Amniotic epithelial cell (primary cell): ENCODE data around the gene RHEB.

Experiments
- DNase-seq: peaks from one replicate; pipeline ENCODE4 v3.0.0-alpha.2; 2010; ENCODE audit warnings: low read depth

The RHEB gene

GRCh38 chr7:151431768-151432311 is 87.9 kb downstream of the RHEB start:
- no peak for DNase-seq

- DNase-seq = no peak
Observed at GRCh38 chr7:151431281-151431767, 88.4 kb downstream of the RHEB start.

GRCh38 chr7:151430391-151431205 is 89.1 kb downstream of the RHEB start:
- no peak for DNase-seq

- DNase-seq = peak; percentile 77
Observed at GRCh38 chr7:151429560-151430331, 89.9 kb downstream of the RHEB start.

- DNase-seq = no peak
Observed at GRCh38 chr7:151429237-151429559, 90.5 kb downstream of the RHEB start.

GRCh38 chr7:151428378-151429236 is 91.1 kb downstream of the RHEB start:
- peak; percentile 100 for DNase-seq

GRCh38 chr7:151427705-151428377 is 91.9 kb downstream of the RHEB start:
- DNase-seq = no peak

GRCh38 chr7:151426904-151427704 is 92.6 kb downstream of the RHEB start:
- DNase-seq = no peak

GRCh38 chr7:151426441-151426903 is 93.2 kb downstream of the RHEB start:
- peak; percentile 98 for DNase-seq

GRCh38 chr7:151425670-151426440 is 93.8 kb downstream of the RHEB start:
- DNase-seq = peak; percentile 98

- peak; percentile 95 for DNase-seq
Observed at GRCh38 chr7:151424799-151425198, 94.9 kb downstream of the RHEB start.

GRCh38 chr7:151423936-151424335 is 95.8 kb downstream of the RHEB start:
- no peak for DNase-seq

GRCh38 chr7:151423226-151423625 is 96.5 kb downstream of the RHEB start:
- DNase-seq = no peak

- DNase-seq = no peak
Observed at GRCh38 chr7:151422212-151422611, 97.5 kb downstream of the RHEB start.

GRCh38 chr7:151420144-151420543 is 99.6 kb downstream of the RHEB start:
- no peak for DNase-seq

- peak; percentile 81 for DNase-seq
Observed at GRCh38 chr7:151416941-151417315, 102.8 kb downstream of the RHEB start.

- no peak for DNase-seq
Observed at GRCh38 chr7:151416112-151416940, 103.4 kb downstream of the RHEB start.
